Endothelial cell of umbilical vein (primary cell): ENCODE data around the gene TRMT61B. TPM values are rescaled to one million over a fixed set of nuclear protein-coding genes. Genes with fewer than 3 reads are reported as not detected.
A peak's percentile ranks its signal among the peaks of the same experiment; 100 is the strongest.

ENCODE experiments used
- BruUV-seq: library from RNA; stranded (reverse); fragments of 400-500 nt; replicated peaks from 2 replicates; lab custom pipeline; 2021; lab: Mats Ljungman, UMichigan
- CTCF ChIA-PET: fragments of 300-600, 350-600 bp; sonication (Branson Sonifier 250); formaldehyde crosslinking; loops from one replicate; lab custom pipeline; 2021; ENCODE audit warnings: antibody characterized with exemption, inconsistent platforms; lab: Charles Lee
- POLR2A ChIA-PET: fragments of 300-600, 350-600 bp; sonication (Branson Sonifier 250); formaldehyde crosslinking; loops from one replicate; lab custom pipeline; 2021; ENCODE audit warnings: antibody characterized with exemption, inconsistent platforms; lab: Charles Lee
- DNase-seq: peaks from one replicate; pipeline ENCODE4 v3.0.0-alpha.2; 2011; ENCODE audit warnings: low read depth, low spot score
- FAIRE-seq: peaks from 2 replicates; lab custom pipeline; 2011; peaks lifted over from hg19 to GRCh38; lab: Jason Lieb, UNC
- H2AFZ ChIP-seq: 2 replicates; pipeline ENCODE4 v1.6.0; 2012; ENCODE audit warnings: low read depth, low read length, control low read depth, inconsistent platforms
- H3K27ac ChIP-seq: 2 replicates; pipeline ENCODE4 v1.5.1; 2011; ENCODE audit warnings: low read depth, mild to moderate bottlenecking, control low read depth, low read length, moderate library complexity; ENCODE audit not compliant: insufficient read depth
- H3K27me3 ChIP-seq, 2 experiments: 2 replicates each; pipeline versions ENCODE4 v1.6.0 to v1.6.1; 2011; ENCODE audit warnings: low read length in 2 of 2, mixed read lengths in 1 of 2; ENCODE audit not compliant: control insufficient read depth in 2 of 2, insufficient read depth in 2 of 2
- H3K36me3 ChIP-seq, 2 experiments: 2 replicates in 1 of 2; 3 replicates in 1 of 2; pipeline ENCODE4 v1.5.1; 2011; ENCODE audit warnings: low read length in 2 of 2, mild to moderate bottlenecking in 1 of 2, moderate library complexity in 1 of 2; ENCODE audit not compliant: control insufficient read depth in 2 of 2, insufficient read depth in 2 of 2; ENCODE audit errors: extremely low read depth in 1 of 2
- H3K4me1 ChIP-seq: 3 replicates; pipeline ENCODE4 v1.5.1; 2011; ENCODE audit warnings: mild to moderate bottlenecking, low read length; ENCODE audit not compliant: control insufficient read depth, insufficient read depth; ENCODE audit errors: extremely low read depth
- H3K4me2 ChIP-seq: 2 replicates; pipeline ENCODE4 v1.6.1; 2011; ENCODE audit warnings: low read length, control low read depth, mixed read lengths; ENCODE audit not compliant: insufficient read depth
- H3K4me3 ChIP-seq, 3 experiments: fragments of 200-600 bp in 1 of 3; sonication (generic), shearing (Covaris generic) in 1 of 3; replicated peaks in 1 of 3; 2 replicates each; pipeline ENCODE4 v1.5.1; 2011 to 2016; ENCODE audit warnings: control low read depth in 3 of 3, low read length in 3 of 3, mild to moderate bottlenecking in 2 of 3, inconsistent platforms in 1 of 3, low read depth in 1 of 3, moderate library complexity in 1 of 3; ENCODE audit not compliant: insufficient read depth in 1 of 3
- H3K79me2 ChIP-seq: 2 replicates; pipeline ENCODE4 v1.6.0; 2012; ENCODE audit warnings: low read length, inconsistent platforms; ENCODE audit not compliant: control insufficient read depth, insufficient read depth
- H3K9ac ChIP-seq: replicated peaks from 2 replicates; pipeline ENCODE3; 2011; ENCODE audit warnings: low read length, control low read depth; ENCODE audit not compliant: insufficient read depth; ENCODE audit errors: extremely low read depth
- H3K9me1 ChIP-seq: replicated peaks from 3 replicates; pipeline ENCODE4 v1.6.0; 2011; ENCODE audit warnings: mild to moderate bottlenecking, low read length; ENCODE audit not compliant: control insufficient read depth, insufficient read depth; ENCODE audit errors: extremely low read depth
- H3K9me3 ChIP-seq: replicated peaks from 2 replicates; pipeline ENCODE4 v1.5.1; 2012; ENCODE audit warnings: low read length, inconsistent platforms; ENCODE audit not compliant: control insufficient read depth, insufficient read depth
- H4K20me1 ChIP-seq: replicated peaks from 2 replicates; pipeline ENCODE3; 2011; ENCODE audit warnings: mild to moderate bottlenecking, low read length; ENCODE audit not compliant: control insufficient read depth, insufficient read depth; ENCODE audit errors: extremely low read depth
- CTCF ChIP-seq, 2 donors: IDR thresholded peaks; 1 replicate in 1 of 2; 2 replicates in 1 of 2; pipeline ENCODE4 v1.5.1; 2011; ENCODE audit warnings: low read length in 2 of 2, mild to moderate bottlenecking in 2 of 2, moderate library complexity in 2 of 2, control low read depth in 1 of 2, inconsistent platforms in 1 of 2, low read depth in 1 of 2; ENCODE audit not compliant: insufficient read depth in 1 of 2; ENCODE audit errors: extremely low read depth in 1 of 2
- EZH2 ChIP-seq: IDR thresholded peaks from 2 replicates; pipeline ENCODE4 v1.6.1; 2012; ENCODE audit warnings: borderline replicate concordance, low read depth, mild to moderate bottlenecking, moderate library complexity, low read length, inconsistent platforms; ENCODE audit not compliant: severe bottlenecking
- FOS ChIP-seq: IDR thresholded peaks from 2 replicates; pipeline ENCODE4 v1.6.1; 2011; ENCODE audit warnings: mild to moderate bottlenecking, low read length, moderate library complexity, borderline replicate concordance; ENCODE audit not compliant: insufficient read depth
- GATA2 ChIP-seq: IDR thresholded peaks from 2 replicates; pipeline ENCODE4 v1.7.0; 2011; ENCODE audit warnings: low read depth, mild to moderate bottlenecking, moderate library complexity, mixed read lengths, low read length; ENCODE audit not compliant: insufficient read length, insufficient read depth
- JUN ChIP-seq: IDR thresholded peaks from 2 replicates; pipeline ENCODE4 v1.6.1; 2011; ENCODE audit warnings: borderline replicate concordance, low read depth; ENCODE audit not compliant: insufficient read length, insufficient read depth
- MAX ChIP-seq: IDR thresholded peaks from 2 replicates; pipeline ENCODE4 v1.6.1; 2011; ENCODE audit not compliant: insufficient read depth, insufficient read length
- MYC ChIP-seq: IDR thresholded peaks from one replicate; pipeline ENCODE4 v1.6.1; 2011; ENCODE audit warnings: mild to moderate bottlenecking, low read depth, low read length
- POLR2A ChIP-seq: IDR thresholded peaks from 2 replicates; pipeline ENCODE4 v1.6.1; 2012; ENCODE audit warnings: low read depth, mild to moderate bottlenecking, control low read depth, low read length
- POLR2AphosphoS5 ChIP-seq: IDR thresholded peaks from 2 replicates; pipeline ENCODE4 v1.6.1; 2012; ENCODE audit warnings: low read depth, mild to moderate bottlenecking, control low read depth, low read length, moderate library complexity; ENCODE audit not compliant: insufficient read depth
- dilution Hi-C: fragments of 300-500 bp; cut with MboI; formaldehyde crosslinking; loops from one replicate; pipeline ENCODE4 v1.15.0; 2019; ENCODE audit warnings: low sequenced_read_pairs; ENCODE audit not compliant: extremely low pct_ligation_motif_present
- intact Hi-C: fragments of 100-400 bp; cut with micrococcal nuclease; formaldehyde crosslinking; loops from one replicate; pipeline ENCODE4 v1.10.0; 2022
- polyA plus RNA-seq, 4 experiments: library from polyadenylated mRNA; depleted of rRNA in 3 of 4; stranded (reverse) in 3 of 4; unstranded in 1 of 4; fragments of >200 nt; gene quantifications; 2 replicates each; pipeline versions ENCODE4 v1.2.1 to v1.2.3, GENCODE V29; 2011 to 2012; ENCODE audit warnings: missing spikeins in 1 of 4
- total RNA-seq: library from RNA; stranded (reverse); gene quantifications from 2 replicates; pipeline ENCODE4 v1.2.3, GENCODE V29; 2021

Gene TRMT61B
- total and polyA plus RNA-seq, 2 donors (not counting 3 experiments of a cell fraction or from before 2014, with no cell fraction given) = 4.6 to 13.6 TPM

GRCh38 chr2:28898048-28898447, 27.9 kb upstream of the TRMT61B start:
- dilution Hi-C loops (no loop called here), intact Hi-C loops (no loop called here)
- POLR2A ChIA-PET = no interaction called here
- BruUV-seq = no TSS peak
- H3K4me3 ChIP-seq = no peak overlapping the region
- no peak for TF ChIP-seq MAX
- no peak for TF ChIP-seq POLR2AphosphoS5
- TF ChIP-seq JUN = no peak
- H3K4me1 ChIP-seq = peaks cover 26% of the 10 kb centered on the region
- no peaks in the 10 kb centered on the region for H3K27me3 ChIP-seq
- H2AFZ ChIP-seq = no peak overlapping the region
- CTCF ChIA-PET = no interaction called here
- no peak for DNase-seq
- no peak overlapping the region for H3K9ac ChIP-seq
- peaks cover 86% of the 10 kb centered on the region for H3K79me2 ChIP-seq
- FAIRE-seq = no peak
- peaks cover 5 to 9% of the 10 kb centered on the region in 2 experiments for H3K36me3 ChIP-seq
- peak overlapping the region; percentile 98 for H3K4me2 ChIP-seq
- no peaks in the 10 kb centered on the region for H3K9me1 ChIP-seq
- no peaks in the 10 kb centered on the region for H3K9me3 ChIP-seq
- H4K20me1 ChIP-seq = peaks cover 29% of the 10 kb centered on the region
- no peak overlapping the region for H3K27ac ChIP-seq

GRCh38 chr2:28896906-28897305, 26.8 kb upstream of the TRMT61B start:
- peak overlapping the region in 1 of 3 experiments; percentile 98 for H3K4me3 ChIP-seq
- peaks cover 75% of the 10 kb centered on the region for H3K79me2 ChIP-seq
- ChIA-PET CTCF (interaction anchor here (1.0 to 1.5 kb wide), 2 partner anchors 77 to 303 kb away, joined by 3 to 6 read pairs; no protein-coding TSS in a partner anchor), POLR2A (interaction anchor here (0.5 kb wide), 1 partner anchor 84 kb away, joined by 3 read pairs; no protein-coding TSS in a partner anchor)
- DNase-seq (no peak), FAIRE-seq (no peak)
- H2AFZ ChIP-seq = no peak overlapping the region
- no peaks in the 10 kb centered on the region for H3K9me3 ChIP-seq
- H4K20me1 ChIP-seq = peaks cover 28% of the 10 kb centered on the region
- peaks cover 26% of the 10 kb centered on the region for H3K4me1 ChIP-seq
- intact Hi-C loops (no loop called here), dilution Hi-C loops (no loop called here)
- TF ChIP-seq CTCF (IDR thresholded peaks at IDR 0.05; ENCODE audit: extremely low read depth in 1 of 2, insufficient read depth in 1 of 2, low read depth in 1 of 2, low read length in 2 of 2) (no peak), EZH2 (no peak), JUN (no peak), FOS (no peak), MYC (no peak), MAX (no peak), POLR2A (no peak), GATA2 (no peak), POLR2AphosphoS5 (no peak)
- no peaks in the 10 kb centered on the region for H3K9me1 ChIP-seq
- no peaks in the 10 kb centered on the region for H3K27me3 ChIP-seq
- no peak overlapping the region for H3K27ac ChIP-seq
- BruUV-seq = no TSS peak
- H3K36me3 ChIP-seq = peaks cover 0 to under 1% of the 10 kb centered on the region in 2 experiments
- peak overlapping the region; percentile 98 for H3K4me2 ChIP-seq
- H3K9ac ChIP-seq = no peak overlapping the region
